IPS-18a (cell line): ENCODE results near the gene ODC1.

Experiments used
- H3K27ac ChIP-seq: one replicate; pipeline ENCODE4 v1.5.1; 2013; ENCODE audit warnings: low read length
- H3K27me3 ChIP-seq: one replicate; pipeline ENCODE4 v1.6.1; 2013; ENCODE audit warnings: mild to moderate bottlenecking, low read length; ENCODE audit not compliant: control insufficient read depth, insufficient read depth
- H3K36me3 ChIP-seq: one replicate; pipeline ENCODE4 v1.6.1; 2013; ENCODE audit warnings: low read depth, low read length; ENCODE audit not compliant: control insufficient read depth
- H3K4me1 ChIP-seq: one replicate; pipeline ENCODE4 v1.6.1; 2013; ENCODE audit warnings: low read depth, low read length; ENCODE audit not compliant: control insufficient read depth
- H3K4me3 ChIP-seq: one replicate; pipeline ENCODE4 v1.5.1; 2013; ENCODE audit warnings: low read length
- H3K9ac ChIP-seq: one replicate; pipeline ENCODE4 v1.6.1; 2013; ENCODE audit warnings: mild to moderate bottlenecking, low read length, moderate library complexity
- H3K9me3 ChIP-seq: one replicate; pipeline ENCODE4 v1.6.1; 2013; ENCODE audit warnings: low read depth, low read length; ENCODE audit not compliant: control insufficient read depth

ODC1 gene

DNA sequence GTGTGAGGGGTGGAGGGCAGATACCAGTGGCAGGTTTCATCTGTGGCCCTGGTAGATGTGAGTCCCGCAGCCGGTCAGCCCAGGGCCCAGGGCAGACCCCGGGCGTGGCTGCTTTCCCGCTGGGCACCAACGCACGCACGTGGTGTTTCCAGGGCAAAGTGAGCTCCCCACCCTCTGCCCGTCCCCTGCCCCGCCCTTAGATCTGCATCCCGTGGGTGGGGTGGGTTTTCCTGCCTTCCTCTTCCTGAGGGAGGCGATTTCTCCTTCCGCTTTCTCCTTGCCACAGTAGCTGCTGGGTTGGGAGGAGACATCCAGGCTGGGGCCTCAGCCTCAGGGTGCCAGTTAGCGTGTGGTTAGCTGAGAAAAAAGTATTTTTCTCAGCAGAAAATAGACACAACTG lies 49.6 kb downstream of the ODC1 start:
- no peaks in the 10 kb centered on the region for H3K9me3 ChIP-seq

DNA sequence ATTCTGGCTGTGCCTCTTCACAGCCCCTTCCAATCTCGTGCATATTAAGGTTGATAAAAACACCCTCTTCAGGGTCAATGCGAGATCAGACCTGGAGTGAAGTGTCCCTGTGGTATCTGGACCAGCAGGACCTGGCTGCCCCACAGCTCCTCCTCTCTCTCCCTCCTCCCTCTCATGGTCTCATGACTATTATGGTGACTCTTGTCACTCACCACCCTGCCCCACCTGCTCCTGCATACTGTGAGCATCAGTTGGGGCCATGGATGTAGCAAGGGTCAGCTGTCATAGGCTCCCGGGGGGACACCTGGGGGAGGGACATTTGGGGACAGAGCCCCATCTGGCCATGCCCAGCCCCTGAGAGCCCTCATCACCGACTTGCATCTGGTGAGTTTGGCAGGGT lies 50.2 kb downstream of the ODC1 start:
- H3K36me3 ChIP-seq: no peaks in the 10 kb centered on the region
- H3K27me3 ChIP-seq: no peaks in the 10 kb centered on the region
- H3K9me3 ChIP-seq: no peaks in the 10 kb centered on the region
- H3K4me1 ChIP-seq: peaks cover 7% of the 10 kb centered on the region
- H3K9ac ChIP-seq: no peak overlapping the region
- no peak overlapping the region for H3K27ac ChIP-seq
- H3K4me3 ChIP-seq: no peak overlapping the region

More for the DNA sequence above, 49.6 kb downstream of the ODC1 start:
- H3K27me3 ChIP-seq: no peaks in the 10 kb centered on the region
- no peak overlapping the region for H3K4me3 ChIP-seq
- no peak overlapping the region for H3K27ac ChIP-seq
- peaks cover under 1% of the 10 kb centered on the region for H3K4me1 ChIP-seq
- no peaks in the 10 kb centered on the region for H3K36me3 ChIP-seq
- H3K9ac ChIP-seq: no peak overlapping the region

DNA sequence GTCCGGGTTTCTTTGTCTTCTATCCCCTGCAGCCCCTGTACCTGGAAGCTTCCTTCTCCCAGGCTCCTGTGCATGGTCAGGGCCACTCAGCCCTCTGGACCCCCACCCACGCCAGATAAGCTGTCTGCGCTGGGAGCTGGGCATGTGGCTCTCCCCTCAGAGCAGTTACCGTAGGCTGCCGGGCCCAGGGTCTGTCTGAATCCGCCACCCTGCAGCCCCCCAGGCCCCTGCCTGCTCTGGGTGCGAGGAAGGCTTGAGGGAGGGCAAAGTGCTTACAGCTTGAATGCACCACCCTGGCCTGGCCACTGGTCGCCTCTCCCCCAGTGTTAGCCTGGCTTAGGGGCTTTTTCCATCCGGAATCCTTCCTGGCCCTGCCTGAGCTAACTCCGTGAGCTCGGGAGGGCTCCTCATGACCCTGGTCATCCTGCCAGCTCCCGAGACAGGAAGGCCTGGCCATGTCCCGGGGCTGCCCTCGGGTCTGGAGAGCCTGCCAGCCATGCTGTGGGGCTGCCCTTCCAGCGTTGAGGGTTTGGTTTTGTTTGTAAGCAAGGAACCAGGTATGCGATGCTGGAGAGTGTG lies 50.7 kb downstream of the ODC1 start:
- peaks cover 12% of the 10 kb centered on the region for H3K4me1 ChIP-seq
- no peak overlapping the region for H3K9ac ChIP-seq
- no peaks in the 10 kb centered on the region for H3K9me3 ChIP-seq
- H3K4me3 ChIP-seq: no peak overlapping the region
- no peaks in the 10 kb centered on the region for H3K27me3 ChIP-seq
- no peak overlapping the region for H3K27ac ChIP-seq
- no peaks in the 10 kb centered on the region for H3K36me3 ChIP-seq

DNA sequence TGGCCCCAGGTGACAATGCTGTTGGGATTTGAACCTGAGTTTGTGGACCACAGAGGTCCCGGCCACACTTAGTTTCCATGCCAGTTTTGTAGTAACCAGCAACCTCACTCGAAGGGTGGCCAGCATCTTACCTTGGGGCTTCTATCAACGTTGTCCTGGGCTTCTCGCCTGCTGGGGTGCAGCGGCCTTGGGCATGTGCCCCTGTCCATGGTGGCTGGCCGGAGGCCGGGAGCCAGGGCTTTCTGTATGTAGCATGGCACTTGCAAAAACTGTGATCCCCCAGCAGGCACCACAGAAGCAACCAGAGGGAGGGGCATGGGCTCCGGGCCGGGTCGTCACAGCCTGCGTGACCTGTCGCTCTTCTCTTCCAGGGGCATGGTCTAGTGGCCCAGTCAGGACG lies 51.7 kb downstream of the ODC1 start:
- Histone ChIP-seq H3K27me3 (no peaks in the 10 kb centered on the region), H3K9ac (no peak overlapping the region), H3K27ac (no peak overlapping the region), H3K9me3 (no peaks in the 10 kb centered on the region), H3K4me3 (no peak overlapping the region), H3K36me3 (no peaks in the 10 kb centered on the region), H3K4me1 (peaks cover 12% of the 10 kb centered on the region)

DNA sequence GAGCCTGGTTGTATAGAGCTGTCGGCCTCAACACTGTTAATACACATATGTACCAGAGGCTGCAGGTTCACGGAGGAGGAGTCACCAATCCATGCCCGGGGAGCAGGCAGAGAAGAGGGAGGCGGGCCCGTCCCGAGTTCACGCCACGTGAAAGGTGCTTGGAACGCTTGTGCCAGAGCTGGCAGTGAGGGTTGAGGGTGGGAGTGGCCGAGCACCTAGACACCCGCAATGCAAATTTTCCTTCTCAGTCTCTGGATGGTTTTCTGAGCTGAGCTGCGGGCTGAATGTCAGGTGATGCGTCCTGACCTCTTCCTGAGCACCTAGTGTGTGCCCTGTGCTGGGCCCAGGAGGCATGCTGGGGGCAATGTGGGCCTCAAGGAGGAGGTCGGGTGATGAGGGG lies 52.2 kb downstream of the ODC1 start:
- Histone ChIP-seq H3K4me1 (peaks cover 12% of the 10 kb centered on the region), H3K4me3 (no peak overlapping the region), H3K9me3 (no peaks in the 10 kb centered on the region), H3K27ac (no peak overlapping the region), H3K36me3 (no peaks in the 10 kb centered on the region), H3K9ac (no peak overlapping the region), H3K27me3 (no peaks in the 10 kb centered on the region)

DNA sequence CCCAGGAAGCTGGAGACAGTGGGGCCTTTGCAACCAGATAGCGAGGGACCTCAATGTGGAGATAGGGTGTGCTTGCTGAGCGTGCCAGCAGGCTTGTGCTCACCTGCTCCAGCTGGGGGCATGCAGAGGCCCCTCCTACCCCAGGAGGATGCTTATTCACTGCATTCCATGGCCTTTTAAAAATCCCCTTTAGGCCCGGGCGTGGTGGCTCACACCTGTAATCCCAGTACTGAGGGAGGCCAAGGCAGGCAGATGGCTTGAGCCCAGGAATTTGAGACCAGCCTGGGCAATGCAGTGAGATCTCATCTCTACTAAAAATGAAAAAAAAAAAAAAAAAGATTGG lies 54.5 kb downstream of the ODC1 start:
- H3K9me3 ChIP-seq: no peaks in the 10 kb centered on the region
- no peak overlapping the region for H3K9ac ChIP-seq
- no peak overlapping the region for H3K4me3 ChIP-seq
- peaks cover 12% of the 10 kb centered on the region for H3K4me1 ChIP-seq
- H3K27ac ChIP-seq: no peak overlapping the region
- H3K27me3 ChIP-seq: no peaks in the 10 kb centered on the region
- H3K36me3 ChIP-seq: no peaks in the 10 kb centered on the region

DNA sequence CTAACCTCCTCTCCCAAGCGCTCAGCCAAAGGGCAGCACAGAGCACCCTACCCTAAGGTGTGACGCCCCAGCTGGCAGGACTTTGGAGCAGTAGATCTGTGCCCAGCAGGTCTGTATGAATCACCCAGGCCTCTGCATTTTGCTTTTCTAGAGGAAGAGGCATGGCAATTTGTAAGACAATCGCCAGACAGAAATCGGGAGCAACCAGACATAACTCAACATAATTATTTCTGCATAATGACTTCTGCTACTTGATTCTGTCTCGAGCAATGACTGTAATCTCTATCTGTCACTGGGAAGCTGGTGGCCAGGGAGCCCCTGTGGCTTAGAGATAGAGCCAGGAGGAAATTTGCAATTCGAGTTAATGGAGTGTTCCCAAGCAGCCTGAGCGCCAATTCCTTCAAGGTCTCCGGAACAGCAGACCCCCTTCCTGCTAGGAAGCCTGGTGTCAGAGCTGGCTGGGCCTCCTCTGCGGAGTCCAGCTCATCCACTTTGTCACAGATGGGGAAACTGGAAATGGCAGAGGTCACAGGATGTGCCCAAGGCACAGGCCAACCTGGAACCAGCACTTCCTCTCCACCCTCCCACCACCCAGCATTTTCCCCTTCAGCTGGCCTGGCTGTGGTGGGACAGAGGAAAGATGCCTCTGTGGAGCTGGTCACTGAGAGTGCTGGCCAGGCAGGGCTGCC lies 55.0 kb downstream of the ODC1 start:
- H3K4me1 ChIP-seq: peaks cover 12% of the 10 kb centered on the region
- H3K9ac ChIP-seq: no peak overlapping the region
- no peak overlapping the region for H3K27ac ChIP-seq

DNA sequence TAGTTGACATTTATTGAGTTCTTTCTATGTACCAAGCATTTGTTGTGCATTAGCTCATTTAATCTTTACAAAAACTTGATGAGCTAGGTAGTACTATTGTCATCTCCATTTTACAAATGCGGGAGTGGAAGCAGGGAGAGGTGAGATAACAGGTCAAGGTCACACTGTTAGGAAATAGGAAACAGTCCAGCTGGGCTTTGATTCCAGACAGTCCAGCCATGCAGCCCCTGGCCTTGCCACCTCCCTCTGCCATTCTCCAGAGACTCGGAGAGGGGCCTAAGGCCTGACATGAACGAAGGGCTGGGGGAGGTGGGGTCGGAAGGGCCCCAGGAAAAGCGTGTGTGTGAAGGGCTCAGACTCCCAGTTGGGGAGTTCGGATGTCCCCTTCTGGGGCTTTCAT lies 55.6 kb downstream of the ODC1 start:
- H3K4me1 ChIP-seq: peaks cover 12% of the 10 kb centered on the region
- H3K27me3 ChIP-seq: no peaks in the 10 kb centered on the region
- no peak overlapping the region for H3K27ac ChIP-seq
- H3K4me3 ChIP-seq: no peak overlapping the region
- no peaks in the 10 kb centered on the region for H3K9me3 ChIP-seq
- H3K36me3 ChIP-seq: no peaks in the 10 kb centered on the region
- no peak overlapping the region for H3K9ac ChIP-seq

More for the DNA sequence above, 55.0 kb downstream of the ODC1 start:
- Histone ChIP-seq H3K27me3 (no peaks in the 10 kb centered on the region), H3K9me3 (no peaks in the 10 kb centered on the region), H3K4me3 (no peak overlapping the region), H3K36me3 (no peaks in the 10 kb centered on the region)

DNA sequence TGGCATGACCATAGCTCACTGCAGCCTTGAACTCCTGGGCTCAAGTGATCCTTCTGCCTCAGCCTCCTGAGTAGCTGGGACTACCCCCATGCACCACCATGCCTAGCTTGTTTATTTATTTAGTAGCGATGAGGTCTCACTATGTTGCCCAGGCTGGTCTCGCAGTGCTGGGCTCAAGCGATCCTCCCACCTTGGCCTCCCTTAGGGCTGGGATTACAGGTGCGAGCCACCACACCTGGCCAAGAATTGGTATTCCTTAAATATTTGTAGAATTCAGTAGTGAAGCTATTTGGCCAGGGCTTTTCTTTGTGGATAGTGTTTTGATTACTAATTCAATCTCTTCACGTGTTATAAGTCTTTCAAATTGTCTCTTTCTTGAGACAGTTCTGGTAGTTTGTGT lies 56.0 kb downstream of the ODC1 start:
- H3K4me3 ChIP-seq: no peak overlapping the region
- H3K9me3 ChIP-seq: no peaks in the 10 kb centered on the region
- H3K9ac ChIP-seq: no peak overlapping the region
- H3K36me3 ChIP-seq: no peaks in the 10 kb centered on the region
- H3K27me3 ChIP-seq: no peaks in the 10 kb centered on the region
- H3K27ac ChIP-seq: no peak overlapping the region
- peaks cover 12% of the 10 kb centered on the region for H3K4me1 ChIP-seq

DNA sequence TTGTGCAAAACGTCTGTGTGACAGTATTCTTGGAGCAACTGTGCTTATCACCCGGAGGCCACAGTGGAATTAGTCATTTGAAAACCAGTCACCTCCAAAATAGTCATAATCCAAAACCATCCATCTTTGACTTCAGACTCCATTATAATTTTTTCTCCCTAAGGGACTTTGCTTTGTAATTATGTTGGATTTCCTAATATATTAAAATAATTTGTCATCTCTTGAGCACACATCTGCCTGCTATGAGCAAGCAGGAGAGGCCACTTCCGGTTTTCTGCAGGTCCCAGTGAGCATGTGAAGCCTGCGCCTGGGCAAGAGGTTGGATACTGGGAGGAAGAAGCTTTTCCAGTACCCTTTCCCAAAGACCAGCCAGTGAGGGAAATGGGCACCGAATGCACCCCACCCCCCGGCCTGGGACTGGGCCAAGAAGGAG lies 57.7 kb downstream of the ODC1 start:
- Histone ChIP-seq H3K27me3 (no peaks in the 10 kb centered on the region), H3K4me1 (peaks cover 12% of the 10 kb centered on the region), H3K36me3 (no peaks in the 10 kb centered on the region), H3K9ac (no peak overlapping the region), H3K27ac (no peak overlapping the region), H3K4me3 (no peak overlapping the region), H3K9me3 (no peaks in the 10 kb centered on the region)
